HG02973 (cell line): ENCODE measurements around the gene PTCH1.

ENCODE experiments used
- ATAC-seq: cut with Tn5 transposase; IDR thresholded peaks from one replicate; pipeline ENCODE4 v1.9.1; 2021; ENCODE audit warnings: moderate library complexity; ENCODE audit not compliant: unreplicated experiment

Gene PTCH1

DNA sequence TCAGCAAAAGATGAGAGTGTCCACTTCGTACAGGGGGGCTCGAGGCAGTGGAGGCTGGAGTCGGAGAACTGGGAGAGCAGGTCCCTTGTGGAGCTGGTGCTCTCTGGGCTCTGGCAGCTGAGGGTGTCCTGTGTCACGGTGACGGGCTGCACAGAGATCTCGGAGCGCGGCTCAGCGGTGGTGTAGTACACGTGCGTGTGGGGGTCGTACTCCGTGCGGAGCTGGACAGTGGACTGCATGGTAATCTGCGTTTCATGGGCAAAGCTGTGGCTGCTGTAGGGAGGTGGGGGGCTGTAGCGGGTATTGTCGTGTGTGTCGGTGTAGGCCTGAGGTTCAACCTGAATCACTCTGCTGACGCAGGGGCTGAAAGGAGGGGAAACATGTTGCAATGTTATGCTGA, 48.0 kb downstream of the PTCH1 start:
- ATAC-seq: no peak

DNA sequence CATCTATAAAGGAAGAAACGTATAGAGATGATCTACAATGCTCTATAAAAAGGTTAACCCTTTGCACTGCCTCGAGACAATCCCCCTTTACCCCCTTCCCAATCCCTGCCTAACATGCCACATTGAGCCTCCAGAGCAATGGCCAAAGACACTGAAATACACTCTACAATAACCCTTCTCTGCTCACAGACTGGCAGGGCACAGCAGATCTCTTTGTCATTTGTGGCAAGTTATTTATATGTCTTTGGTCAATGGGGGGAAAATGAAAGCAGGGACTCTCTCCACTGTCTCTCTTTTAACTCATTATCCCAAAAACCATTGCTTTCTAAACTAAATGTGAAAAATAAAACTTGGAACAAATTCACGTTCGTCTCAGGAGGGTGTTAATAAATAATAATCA, 51.7 kb downstream of the PTCH1 start:
- no peak for ATAC-seq

DNA sequence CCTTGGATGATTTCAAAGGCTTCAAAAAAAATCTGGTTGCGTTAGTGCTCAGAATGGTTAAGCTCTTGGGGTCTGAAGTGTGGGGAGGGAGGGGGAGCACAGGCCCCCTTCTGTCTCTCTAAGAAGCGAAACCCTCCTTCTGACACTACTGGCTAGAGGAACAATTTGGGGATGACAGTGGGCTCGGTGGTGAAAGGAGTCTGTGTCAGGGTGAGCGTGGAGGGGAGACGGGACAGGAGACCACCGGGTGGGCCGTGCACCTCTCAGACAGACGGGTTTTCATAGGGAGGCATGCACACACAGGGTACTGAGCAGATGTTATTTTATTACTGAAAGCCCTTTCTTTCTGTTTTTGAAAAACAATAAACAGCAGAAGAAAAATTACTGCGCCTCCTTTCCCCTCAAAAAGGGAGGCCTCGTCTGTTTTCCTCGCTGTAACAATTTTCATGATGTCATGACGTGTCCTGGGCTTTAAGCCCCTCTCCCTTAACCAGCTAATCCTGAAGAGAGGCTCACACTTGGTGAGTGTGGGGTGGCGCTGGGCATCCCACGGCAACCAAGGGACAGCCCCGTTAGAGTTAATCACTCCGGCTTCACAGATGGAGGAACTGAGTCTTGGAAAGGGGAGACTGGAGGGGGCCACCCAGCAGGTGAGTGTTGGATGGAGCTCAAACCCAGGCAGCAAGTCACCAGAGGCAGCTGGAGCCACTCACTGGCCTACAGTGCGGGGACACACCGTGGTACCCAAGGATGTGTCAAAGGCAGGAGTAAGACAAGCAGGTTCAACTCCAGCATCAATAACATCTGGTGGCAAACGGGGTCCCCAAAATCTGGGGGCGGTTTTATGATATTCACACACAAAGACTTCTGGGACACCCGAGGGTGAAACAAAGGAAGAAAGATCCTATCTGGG, 53.4 kb downstream of the PTCH1 start:
- ATAC-seq: peak; percentile 14

DNA sequence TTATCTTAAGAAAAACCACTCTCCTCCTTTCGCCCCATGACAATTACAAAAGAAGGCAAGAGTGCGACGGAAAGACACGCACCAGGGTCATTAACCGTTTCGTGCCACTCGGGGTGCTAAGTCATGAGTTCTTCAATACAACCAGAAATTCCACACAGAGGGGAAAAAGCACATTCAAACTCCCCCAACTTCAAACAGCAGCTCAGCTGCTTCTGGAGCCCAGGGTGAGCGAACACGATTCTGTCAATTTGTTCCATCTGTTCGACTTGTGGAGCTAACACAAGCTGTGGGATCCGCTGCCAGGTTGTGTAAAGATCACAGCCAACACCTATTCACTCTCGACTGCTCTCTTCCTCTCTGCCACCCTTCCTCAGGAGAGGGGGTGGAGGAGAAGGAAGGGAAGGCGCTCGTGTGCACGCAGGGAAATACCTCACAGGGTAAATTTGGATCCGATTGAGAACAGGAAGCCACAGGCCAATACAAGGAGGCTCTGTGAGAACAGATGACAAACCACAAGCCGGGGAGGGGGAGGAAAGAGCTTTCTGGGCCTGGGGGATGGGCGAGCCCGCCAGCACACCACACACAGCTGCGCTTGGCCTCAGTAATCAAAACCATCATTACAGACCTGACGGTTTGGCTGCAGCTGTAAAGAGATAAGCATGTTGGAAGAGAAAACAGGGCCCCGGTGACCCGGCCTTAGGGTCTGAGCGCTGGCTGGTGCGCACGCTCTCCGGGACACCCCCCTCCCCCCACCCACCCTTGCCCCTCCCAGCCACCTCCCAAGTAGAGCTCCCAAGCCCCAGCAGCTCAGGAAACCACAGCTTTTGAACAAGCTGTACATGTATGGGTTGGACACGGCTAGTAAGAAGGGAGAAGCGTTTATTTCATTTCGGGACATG, 54.3 kb downstream of the PTCH1 start:
- peak; percentile 88 for ATAC-seq

DNA sequence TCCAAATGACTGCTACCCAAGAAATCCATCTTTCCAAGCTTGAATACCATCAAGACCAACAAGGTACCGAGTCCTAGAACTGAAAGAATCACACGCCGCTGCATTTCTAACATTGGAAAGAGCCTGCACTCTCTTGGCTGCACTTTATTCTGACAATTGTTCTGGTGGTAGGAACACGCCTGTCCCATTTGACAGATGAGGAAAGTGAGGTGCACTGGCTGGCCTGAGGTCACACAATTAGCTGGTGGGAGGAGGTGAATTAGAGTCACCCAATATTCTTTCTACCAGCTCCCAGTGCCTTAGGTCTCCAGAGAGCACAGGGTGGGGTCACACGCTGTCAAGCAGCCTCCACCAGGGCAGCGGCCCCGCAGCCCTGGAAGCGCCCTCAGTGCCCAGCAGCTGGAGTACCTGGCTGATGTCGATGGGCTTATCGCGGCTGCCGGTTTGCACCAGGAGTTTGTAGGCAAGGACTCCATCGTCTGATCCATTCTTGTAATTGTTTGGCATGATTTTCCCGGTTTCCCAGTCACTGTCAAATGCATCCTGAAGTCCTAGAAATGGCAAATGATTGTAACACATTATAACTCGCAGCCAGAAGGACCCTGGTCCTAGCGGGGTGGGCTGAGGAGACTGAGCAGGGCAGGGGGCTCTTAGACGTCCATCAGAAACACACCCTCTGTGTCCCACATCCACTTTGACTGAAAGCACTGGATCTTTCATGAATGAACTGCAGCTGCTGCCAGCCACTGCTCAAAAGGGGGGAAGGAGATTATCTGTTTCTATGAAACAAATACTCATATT, 55.1 kb downstream of the PTCH1 start:
- no peak for ATAC-seq

DNA sequence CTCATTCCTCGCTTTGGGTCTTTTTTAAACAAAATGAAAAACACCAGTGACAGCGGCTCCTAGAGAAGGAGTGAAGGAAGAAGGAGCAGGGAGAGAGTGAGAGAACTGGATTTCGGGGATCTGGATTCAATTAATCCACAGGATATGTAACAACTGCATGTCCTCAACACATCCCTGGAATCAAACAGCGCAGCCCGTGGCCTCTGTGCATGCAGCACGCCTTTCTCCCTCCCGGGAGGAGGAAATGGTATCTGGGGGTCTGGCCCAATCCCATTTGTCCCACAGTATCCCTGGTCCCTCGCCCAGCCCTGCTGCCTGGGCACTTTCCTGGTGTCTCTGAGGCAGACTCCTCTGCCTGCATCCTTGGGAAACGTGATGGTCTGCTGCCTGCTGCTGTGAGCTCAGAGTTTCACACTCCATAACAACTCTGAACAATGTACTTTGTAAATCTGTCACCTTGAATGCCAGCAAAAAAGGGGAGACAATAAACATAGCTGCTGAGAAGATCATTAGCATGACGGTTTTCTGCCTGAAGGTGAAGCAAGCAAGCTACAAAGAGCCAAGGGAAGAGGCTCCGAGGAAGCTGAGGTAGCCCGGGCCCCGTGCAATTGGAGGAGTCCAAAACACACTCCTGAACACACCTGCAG, 56.1 kb downstream of the PTCH1 start:
- no peak for ATAC-seq

DNA sequence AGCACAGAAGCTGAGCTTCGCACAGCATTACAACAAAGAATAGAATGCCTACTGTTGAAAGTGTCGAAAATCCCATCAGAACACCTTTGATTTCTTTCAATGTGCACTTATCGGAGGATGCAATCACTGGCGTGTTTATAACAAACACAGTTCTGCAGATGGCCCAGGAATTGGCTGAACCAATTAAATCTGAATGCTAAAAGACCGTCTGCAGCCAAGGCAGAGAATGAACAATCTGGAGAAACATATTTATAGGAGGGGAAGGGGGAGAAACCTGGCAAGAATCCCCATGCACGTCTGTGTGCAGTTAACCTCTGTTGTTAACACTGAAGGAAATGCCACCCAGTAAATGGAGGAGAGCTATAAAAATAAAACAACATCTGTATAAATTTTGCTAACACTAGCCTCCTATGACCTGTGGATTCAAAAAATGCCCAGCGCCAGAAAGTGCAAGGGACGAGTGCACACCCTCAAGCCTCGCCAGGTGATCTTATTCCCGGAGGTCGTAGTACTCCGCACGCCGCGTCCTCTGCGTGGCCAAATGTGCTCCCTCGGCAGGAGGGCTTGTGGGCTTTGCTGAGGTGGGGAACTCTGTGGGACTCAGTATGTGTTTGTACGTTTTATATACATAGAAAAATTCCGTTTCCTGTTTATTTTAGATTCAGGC, 56.8 kb downstream of the PTCH1 start:
- no peak for ATAC-seq

DNA sequence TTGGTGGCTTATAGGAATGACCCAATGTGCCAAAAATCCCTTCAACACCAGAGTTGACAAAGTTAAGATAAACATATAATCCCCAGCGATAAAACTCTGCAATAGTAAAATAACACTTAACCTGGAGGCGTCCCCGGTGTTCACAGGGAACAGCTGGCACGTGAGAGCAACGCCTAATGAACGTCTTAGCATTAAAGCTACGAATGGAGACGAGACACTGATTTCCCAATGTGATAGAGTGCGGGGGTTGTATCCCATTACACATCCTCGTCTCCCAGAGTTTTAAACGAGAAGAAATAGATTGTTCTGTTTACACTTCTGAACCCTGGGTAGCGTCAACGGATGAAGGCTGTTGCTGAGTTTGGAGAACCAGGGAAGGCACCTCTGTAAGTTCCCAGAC, 57.6 kb downstream of the PTCH1 start:
- no peak for ATAC-seq

DNA sequence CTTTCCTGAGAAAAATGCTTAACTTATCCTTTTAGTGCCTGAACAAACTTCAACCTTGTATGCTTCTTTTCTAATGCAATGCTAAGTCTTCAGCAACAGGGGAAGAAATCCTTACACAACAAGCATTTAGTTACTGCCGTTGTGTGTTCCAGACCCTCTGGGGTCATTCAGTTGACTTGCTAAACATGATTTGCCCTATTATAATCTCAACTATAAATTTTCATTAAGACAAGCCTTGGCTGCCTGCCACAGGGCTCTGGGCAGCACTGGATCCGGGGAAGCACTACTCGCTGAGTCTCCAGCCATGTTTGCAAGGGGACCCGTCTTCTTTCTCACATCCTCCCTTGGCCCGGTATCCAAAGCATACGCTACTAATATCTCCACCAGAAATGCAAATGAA, 58.1 kb downstream of the PTCH1 start:
- no peak for ATAC-seq

DNA sequence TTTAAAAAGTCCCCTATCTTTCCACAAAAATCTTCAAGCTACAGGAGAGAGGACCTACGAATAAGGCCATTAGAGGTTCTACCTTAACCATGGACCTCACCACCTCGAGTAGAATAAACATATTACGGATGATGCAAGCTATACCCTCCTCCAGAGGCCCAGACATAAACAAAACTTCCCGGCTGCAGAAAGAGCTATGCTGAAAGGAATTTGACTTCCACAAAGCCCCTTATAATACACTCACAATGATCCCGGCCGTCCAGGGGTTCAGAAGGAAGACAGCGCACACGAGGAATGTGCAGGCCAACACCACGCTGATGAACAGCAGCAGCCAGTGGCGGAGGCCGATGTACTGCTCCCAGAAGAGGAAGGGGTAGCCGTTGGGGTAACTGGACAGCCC, 59.0 kb downstream of the PTCH1 start:
- no peak for ATAC-seq

DNA sequence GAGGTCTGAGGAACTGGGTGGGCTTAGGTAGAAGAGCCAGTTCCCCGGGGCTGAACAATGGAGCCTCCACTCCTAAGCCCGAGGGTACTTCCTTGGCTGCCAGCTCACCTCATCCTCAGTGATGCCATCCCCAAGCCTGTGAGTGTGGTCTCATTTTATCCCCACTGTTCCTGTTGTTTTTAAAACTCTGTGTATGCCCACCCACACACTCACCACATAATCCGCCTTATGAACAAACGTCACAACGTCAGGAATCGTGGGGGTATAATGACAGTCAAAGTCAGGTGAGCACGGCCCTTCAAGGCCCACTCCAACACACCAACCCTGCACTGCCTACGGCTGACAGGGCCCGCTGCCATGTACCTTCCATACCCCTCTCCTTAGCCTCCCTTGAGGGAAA, 61.1 kb downstream of the PTCH1 start:
- no peak for ATAC-seq

DNA sequence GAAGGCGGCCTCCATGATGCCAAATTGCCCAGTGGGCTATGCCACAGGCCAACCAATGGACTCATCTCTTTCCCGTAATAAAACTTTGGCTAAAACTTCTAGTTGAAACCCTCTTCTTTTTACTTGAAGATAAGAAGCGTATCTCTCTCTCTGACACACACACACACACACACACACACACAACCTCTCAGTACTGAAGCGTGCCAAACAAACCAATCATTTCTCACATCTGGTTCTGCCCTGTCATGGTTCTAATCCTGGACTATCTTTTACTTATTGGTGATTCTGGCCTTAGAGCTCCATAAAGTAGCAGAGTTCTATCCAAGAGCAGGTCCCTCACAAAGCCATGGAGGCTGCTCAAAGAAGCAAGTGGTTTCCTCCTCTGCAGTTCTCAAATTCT, 64.6 kb downstream of the PTCH1 start:
- ATAC-seq: no peak

DNA sequence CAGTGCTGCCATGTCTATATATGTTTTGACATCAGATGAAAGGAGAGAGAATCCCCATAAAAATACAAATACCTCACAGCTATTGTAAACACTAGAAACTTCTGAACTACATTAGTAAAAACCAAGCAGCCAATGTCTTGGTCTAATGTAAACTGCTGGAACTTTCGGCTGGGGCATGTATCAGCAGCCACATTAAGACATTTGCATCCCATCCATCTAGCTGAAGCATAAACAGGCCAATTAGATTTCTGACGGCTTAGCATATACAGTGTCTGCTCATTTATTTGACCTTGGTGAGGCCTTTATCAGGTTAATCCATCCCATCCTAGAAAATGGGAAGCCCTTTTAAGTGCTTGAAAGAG, 65.7 kb downstream of the PTCH1 start:
- ATAC-seq: no peak

DNA sequence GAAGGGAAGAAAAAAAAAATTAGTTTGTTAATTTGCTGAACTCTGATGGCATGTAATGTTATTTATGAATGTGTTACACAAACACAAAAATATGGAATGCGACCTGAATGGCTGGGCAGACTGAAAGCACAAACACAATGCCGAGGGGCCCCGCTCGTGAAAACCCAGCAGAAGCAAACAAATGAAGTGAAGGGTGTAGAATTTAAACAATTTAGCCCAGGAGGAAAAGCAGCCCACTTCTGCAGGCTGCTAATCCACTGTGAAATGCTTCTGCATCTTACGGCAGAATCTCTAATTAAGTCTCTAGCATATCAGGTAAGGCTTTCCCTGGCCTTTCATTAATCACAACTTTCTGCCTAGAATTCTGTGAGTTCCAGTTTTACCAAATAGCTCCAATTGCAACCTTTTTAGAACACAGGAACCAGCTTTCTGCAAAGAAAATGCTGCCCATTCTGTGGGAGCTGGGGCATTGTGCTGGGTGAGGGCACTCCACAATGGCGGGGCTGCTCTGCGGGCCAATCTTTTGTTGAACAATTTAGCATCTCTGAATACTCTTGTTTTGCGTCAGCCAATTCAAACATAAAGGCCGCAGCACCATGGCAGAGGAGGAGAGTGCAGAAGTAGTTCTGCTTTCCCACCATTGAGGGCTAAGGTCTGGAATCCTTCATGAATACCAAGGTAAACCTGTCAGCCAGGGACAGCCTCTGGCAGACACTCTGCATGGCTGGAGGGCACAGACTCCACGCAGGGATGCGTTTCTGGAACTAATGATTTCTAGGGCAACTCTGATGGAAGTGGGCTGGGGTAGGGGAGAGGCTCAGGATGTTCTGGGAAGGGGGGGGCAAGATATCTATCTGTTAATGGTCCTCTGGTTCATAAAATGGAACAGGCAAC, 66.4 kb downstream of the PTCH1 start:
- no peak for ATAC-seq

DNA sequence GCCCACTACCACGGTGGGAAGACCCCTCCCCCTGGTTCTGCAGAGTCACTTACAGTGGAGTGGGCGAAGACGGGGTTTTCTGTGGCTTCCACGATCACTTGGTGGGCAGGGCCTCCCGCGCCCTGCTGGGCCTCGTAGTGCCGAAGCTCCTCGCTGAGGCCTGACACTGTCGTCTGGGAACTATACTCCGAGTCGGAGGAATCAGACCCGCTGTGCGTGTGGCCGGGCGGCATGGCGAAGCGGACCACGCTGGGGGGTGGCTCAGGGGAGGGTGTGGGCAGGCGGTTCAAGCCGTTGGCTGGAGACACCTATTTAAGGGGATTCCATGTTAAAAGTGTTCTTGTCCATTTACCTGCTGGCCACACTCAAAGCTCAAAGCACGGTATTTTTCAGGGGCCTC, 67.8 kb downstream of the PTCH1 start:
- no peak for ATAC-seq

DNA sequence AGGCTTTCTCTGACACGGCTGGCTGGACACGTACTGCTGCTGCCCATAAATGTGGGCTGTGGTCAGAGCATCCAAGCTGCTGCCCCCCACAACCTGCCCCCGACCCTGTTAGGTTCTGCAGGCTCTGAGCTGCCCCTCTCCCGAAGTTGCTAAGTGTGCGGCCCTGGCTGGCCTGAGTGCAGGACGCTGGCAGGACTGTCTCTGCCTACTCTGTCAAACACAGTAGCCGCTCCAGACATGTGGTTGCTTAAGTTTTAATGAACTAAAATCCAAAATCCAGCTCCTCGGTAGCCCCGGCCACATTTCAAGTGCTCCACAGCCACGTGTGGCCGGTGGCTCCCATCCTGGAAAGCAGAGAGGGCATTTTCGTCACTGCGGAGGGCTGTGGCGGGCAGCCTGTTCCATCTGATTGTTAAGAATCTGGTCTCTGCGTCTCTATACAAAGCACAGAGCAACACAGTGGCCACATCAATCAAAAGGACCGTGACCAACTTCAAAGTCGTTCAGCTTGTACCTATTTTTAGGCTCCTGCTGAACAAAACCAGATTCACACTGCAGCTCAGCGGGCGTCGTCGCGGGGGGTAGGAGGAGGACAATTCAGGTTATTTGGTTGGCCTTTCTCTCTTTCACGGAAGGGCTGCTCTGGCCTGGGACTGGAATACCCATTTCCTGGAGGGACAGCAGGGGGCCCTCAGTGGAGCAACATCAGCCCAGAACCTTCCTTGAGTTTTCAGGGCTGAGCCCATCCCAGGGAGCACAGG, 68.9 kb downstream of the PTCH1 start:
- ATAC-seq: no peak

DNA sequence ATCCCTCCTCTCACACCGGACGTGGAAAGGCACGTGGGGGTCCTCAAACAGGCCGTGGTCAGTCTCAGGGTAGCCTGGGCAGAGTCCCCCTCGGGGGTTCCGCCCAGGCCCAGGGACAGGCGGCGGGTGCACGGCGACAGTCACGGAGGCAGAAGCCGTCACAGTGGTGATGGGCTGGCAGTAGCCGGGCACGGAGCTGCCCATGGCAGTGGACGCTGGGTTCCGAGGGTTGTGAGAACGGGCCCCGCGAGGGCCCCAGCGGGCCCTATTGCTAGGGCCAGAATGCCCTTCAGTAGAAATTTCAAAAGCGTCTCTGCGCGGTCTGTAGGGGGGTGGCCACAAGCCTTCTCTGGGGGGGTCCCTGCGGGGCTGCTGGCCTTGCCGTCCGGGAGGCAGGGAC, 69.8 kb downstream of the PTCH1 start:
- ATAC-seq: no peak

DNA sequence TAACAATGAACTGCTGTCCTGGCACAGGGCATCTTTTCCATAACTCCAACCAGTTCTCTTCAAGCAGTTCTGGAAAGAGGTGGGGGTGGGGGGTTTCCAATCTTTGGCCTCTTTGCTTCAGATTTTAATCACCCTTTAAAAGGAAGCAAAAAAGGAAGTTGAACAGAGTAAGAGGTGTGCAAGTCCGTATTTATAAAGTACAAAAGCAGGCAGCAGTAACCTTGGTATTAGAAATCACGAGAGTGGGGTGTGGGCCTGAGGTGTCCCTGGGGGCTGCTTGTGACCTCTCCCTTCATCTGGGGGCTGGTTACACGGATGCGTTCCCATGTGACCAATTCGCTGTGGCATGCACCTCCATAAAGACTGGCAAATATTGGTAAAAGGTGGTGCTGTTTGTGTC, 70.5 kb downstream of the PTCH1 start:
- ATAC-seq: no peak

DNA sequence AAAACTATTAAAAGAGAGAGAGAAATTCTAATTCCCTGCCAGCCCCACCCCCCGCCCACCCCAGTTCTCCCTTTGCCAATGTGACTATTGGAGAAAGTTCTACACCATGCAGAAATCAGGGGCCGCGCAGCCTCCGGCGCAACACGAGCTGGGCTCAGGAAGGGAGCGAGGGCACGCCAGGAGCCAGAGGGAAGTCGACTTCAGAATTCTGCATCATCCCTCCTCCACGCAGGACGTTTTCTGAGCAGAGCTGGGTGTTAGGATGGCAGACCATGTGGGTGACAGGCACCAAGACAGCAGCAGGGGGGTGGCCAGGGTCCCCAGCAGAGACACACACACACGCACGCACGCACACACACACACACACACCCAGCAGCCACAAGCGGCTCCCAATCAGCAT, 72.6 kb downstream of the PTCH1 start:
- ATAC-seq: no peak
